Keratinocyte (primary cell): ENCODE measurements around the gene CELSR3. TPM values are rescaled to one million over a fixed set of nuclear protein-coding genes. Genes with fewer than 3 reads are reported as not detected.

Experiments used
- DNase-seq: peaks from one replicate; pipeline ENCODE4 v3.0.0-alpha.2; 2011; ENCODE audit warnings: low read depth, missing footprints, low spot score
- FAIRE-seq: peaks from 2 replicates; lab custom pipeline; 2011; peaks lifted over from hg19 to GRCh38; lab: Jason Lieb, UNC
- H2AFZ ChIP-seq: 2 replicates; pipeline ENCODE4 v1.6.0; 2012; ENCODE audit warnings: low read length, control low read depth, inconsistent platforms; ENCODE audit not compliant: control insufficient read depth
- H3K27ac ChIP-seq: 2 replicates; pipeline ENCODE4 v1.5.1; 2011; ENCODE audit warnings: low read length; ENCODE audit not compliant: control insufficient read depth, insufficient read depth
- H3K27me3 ChIP-seq: 3 replicates; pipeline ENCODE4 v1.6.0; 2011; ENCODE audit warnings: low read length; ENCODE audit not compliant: control insufficient read depth, insufficient read depth; ENCODE audit errors: extremely low read depth
- H3K36me3 ChIP-seq, 2 experiments: 2 replicates in 1 of 2; 3 replicates in 1 of 2; pipeline ENCODE4 v1.5.1; 2011; ENCODE audit warnings: low read length in 2 of 2, mild to moderate bottlenecking in 1 of 2; ENCODE audit not compliant: control insufficient read depth in 2 of 2, insufficient read depth in 2 of 2; ENCODE audit errors: extremely low read depth in 1 of 2
- H3K4me1 ChIP-seq: 3 replicates; pipeline ENCODE4 v1.5.1; 2011; ENCODE audit warnings: low read length; ENCODE audit not compliant: control insufficient read depth, insufficient read depth; ENCODE audit errors: extremely low read depth
- H3K4me2 ChIP-seq: 3 replicates; pipeline ENCODE4 v1.6.0; 2011; ENCODE audit warnings: low read depth, low read length; ENCODE audit not compliant: control insufficient read depth, insufficient read depth; ENCODE audit errors: extremely low read depth
- H3K4me3 ChIP-seq, 3 experiments: fragments of 200-600 bp in 1 of 3; sonication (generic) in 1 of 3; 2 replicates in 2 of 3; 3 replicates in 1 of 3; pipeline ENCODE4 v1.5.1; 2011 to 2016; ENCODE audit warnings: low read length in 3 of 3, mild to moderate bottlenecking in 3 of 3, control low read depth in 2 of 3, inconsistent platforms in 1 of 3, low read depth in 1 of 3, mixed read lengths in 1 of 3, mixed run types in 1 of 3, moderate library complexity in 1 of 3; ENCODE audit not compliant: control insufficient read depth in 2 of 3, insufficient read depth in 2 of 3; ENCODE audit errors: extremely low read depth in 1 of 3
- H3K79me2 ChIP-seq: 2 replicates; pipeline ENCODE4 v1.6.0; 2012; ENCODE audit warnings: low read length; ENCODE audit not compliant: control insufficient read depth, insufficient read depth
- H3K9ac ChIP-seq: 3 replicates; pipeline ENCODE4 v1.6.0; 2011; ENCODE audit warnings: low read length; ENCODE audit not compliant: control insufficient read depth, insufficient read depth; ENCODE audit errors: extremely low read depth
- H3K9me1 ChIP-seq: 3 replicates; pipeline ENCODE4 v1.6.0; 2011; ENCODE audit warnings: low read length; ENCODE audit not compliant: control insufficient read depth, insufficient read depth; ENCODE audit errors: extremely low read depth
- H3K9me3 ChIP-seq: 2 replicates; pipeline ENCODE4 v1.5.1; 2012; ENCODE audit warnings: low read depth, low read length; ENCODE audit not compliant: control insufficient read depth
- H4K20me1 ChIP-seq: 3 replicates; pipeline ENCODE4 v1.6.0; 2011; ENCODE audit warnings: low read length; ENCODE audit not compliant: control insufficient read depth, insufficient read depth; ENCODE audit errors: extremely low read depth
- EZH2 ChIP-seq: IDR thresholded peaks from one replicate; pipeline ENCODE4 v1.6.1; 2012; ENCODE audit warnings: inconsistent platforms, mild to moderate bottlenecking, low read length, moderate library complexity
- dilution Hi-C: fragments of 300-500 bp; cut with MboI; formaldehyde crosslinking; loops from one replicate; pipeline ENCODE4 v1.7.0; 2020; ENCODE audit warnings: low sequenced_read_pairs; ENCODE audit not compliant: extremely low pct_ligation_motif_present
- polyA plus RNA-seq, 5 experiments: library from polyadenylated mRNA; depleted of rRNA in 3 of 5; stranded (reverse) in 3 of 5; stranded (forward) in 1 of 5; unstranded in 1 of 5; fragments of >200 nt; gene quantifications; 1 replicate in 1 of 5; 2 replicates in 3 of 5; 3 replicates in 1 of 5; pipeline versions ENCODE4 v1.2.1 to v1.2.3, GENCODE V29; 2011 to 2012; ENCODE audit warnings: missing spikeins in 2 of 5, low read depth in 1 of 5, low replicate concordance in 1 of 5
- TF ChIP-seq, protein P1 (sequence below), 3 experiments: IDR thresholded peaks in 1 of 3; conservative IDR thresholded peaks in 1 of 3; optimal IDR thresholded peaks in 1 of 3; 2 replicates in 2 of 3; 3 replicates in 1 of 3; pipeline versions ENCODE3 to v1.5.1; 2011; ENCODE audit warnings: low read length in 3 of 3, mild to moderate bottlenecking in 3 of 3, moderate library complexity in 2 of 3, control low read depth in 1 of 3, inconsistent platforms in 1 of 3; ENCODE audit not compliant: insufficient read depth in 2 of 3; ENCODE audit errors: extremely low read depth in 1 of 3

CELSR3 gene
- polyA plus RNA-seq, 1 donor (not counting 4 experiments of a cell fraction or from before 2014, with no cell fraction given), result 0.25 TPM

DNA sequence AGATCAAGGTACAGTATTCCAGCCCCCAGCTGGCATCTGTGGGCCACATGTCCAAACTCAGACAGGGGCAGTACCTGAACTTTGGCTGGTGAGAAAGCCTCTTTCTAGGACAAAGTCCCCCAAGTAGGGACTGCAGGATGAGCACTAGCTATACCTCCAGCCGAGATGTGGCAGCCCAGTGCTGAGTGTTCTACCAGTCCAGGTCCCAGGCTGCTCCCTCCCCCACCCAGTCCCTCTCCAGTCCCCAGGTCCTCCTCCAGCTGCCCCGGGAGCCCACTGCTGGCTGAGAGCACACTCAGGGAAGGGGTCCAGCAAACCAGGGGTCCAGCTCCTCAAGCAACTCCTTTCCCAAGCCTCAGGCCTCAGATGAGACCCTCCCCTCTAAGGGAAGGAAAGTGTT, 28.9 kb downstream of the CELSR3 start:
- peaks cover 13% of the 10 kb centered on the region for H3K79me2 ChIP-seq
- H3K27me3 ChIP-seq, result no peaks in the 10 kb centered on the region
- dilution Hi-C loops, result no loop called here
- H4K20me1 ChIP-seq, result peaks cover 2% of the 10 kb centered on the region
- no peaks in the 10 kb centered on the region for H3K9me3 ChIP-seq
- H3K36me3 ChIP-seq, result peaks cover 24 to 30% of the 10 kb centered on the region in 2 experiments
- peaks cover 11% of the 10 kb centered on the region for H3K4me1 ChIP-seq
- no peak overlapping the region for H3K27ac ChIP-seq
- H2AFZ ChIP-seq, result no peak overlapping the region
- DNase-seq (no peak), FAIRE-seq (no peak)
- peaks cover 2% of the 10 kb centered on the region for H3K9me1 ChIP-seq
- H3K4me2 ChIP-seq, result peak overlapping the region; percentile 92
- H3K4me3 ChIP-seq, result peak overlapping the region in 1 of 3 experiments; percentile 93
- no peak for TF ChIP-seq EZH2
- TF ChIP-seq, protein P1, sequence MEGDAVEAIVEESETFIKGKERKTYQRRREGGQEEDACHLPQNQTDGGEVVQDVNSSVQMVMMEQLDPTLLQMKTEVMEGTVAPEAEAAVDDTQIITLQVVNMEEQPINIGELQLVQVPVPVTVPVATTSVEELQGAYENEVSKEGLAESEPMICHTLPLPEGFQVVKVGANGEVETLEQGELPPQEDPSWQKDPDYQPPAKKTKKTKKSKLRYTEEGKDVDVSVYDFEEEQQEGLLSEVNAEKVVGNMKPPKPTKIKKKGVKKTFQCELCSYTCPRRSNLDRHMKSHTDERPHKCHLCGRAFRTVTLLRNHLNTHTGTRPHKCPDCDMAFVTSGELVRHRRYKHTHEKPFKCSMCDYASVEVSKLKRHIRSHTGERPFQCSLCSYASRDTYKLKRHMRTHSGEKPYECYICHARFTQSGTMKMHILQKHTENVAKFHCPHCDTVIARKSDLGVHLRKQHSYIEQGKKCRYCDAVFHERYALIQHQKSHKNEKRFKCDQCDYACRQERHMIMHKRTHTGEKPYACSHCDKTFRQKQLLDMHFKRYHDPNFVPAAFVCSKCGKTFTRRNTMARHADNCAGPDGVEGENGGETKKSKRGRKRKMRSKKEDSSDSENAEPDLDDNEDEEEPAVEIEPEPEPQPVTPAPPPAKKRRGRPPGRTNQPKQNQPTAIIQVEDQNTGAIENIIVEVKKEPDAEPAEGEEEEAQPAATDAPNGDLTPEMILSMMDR (optimal IDR thresholded peaks at IDR 0.05 in 1 of 3, IDR thresholded peaks at IDR 0.05 in 1 of 3, conservative IDR thresholded peaks at IDR 0.05 in 1 of 3; ENCODE audit: extremely low read depth in 1 of 3, insufficient read depth in 2 of 3, low read length in 3 of 3), result no peak
- peak overlapping the region; percentile 72 for H3K9ac ChIP-seq

DNA sequence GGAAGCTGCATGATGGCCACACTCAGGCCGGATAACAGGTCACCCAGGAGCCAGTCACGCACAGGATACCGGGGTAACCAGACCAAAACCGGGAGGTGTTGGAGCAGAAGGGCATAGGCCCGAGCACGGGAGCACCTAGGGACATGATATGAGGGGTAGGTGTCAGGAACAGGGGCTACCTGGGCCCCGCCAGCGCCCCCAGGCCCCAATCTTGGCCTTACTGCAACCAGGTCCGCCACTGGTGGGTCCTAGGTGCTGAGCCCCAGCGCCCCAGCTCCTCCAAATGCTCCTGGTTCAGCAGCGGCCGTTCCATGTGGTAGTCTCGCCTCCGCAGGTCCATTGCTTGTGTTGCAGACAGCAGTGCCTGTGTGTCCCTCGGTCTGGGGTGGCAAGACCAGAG, 29.4 kb downstream of the CELSR3 start:
- no peak for FAIRE-seq
- dilution Hi-C loops, result no loop called here
- no peak for TF ChIP-seq EZH2
- TF ChIP-seq, protein P1 (optimal IDR thresholded peaks at IDR 0.05 in 1 of 3, IDR thresholded peaks at IDR 0.05 in 1 of 3, conservative IDR thresholded peaks at IDR 0.05 in 1 of 3; ENCODE audit: extremely low read depth in 1 of 3, insufficient read depth in 2 of 3, low read length in 3 of 3), result no peak

More for the DNA sequence above, 29.4 kb downstream of the CELSR3 start:
- Histone ChIP-seq H3K79me2 (peaks cover 13% of the 10 kb centered on the region), H3K27me3 (no peaks in the 10 kb centered on the region), H4K20me1 (peaks cover 2% of the 10 kb centered on the region), H2AFZ (no peak overlapping the region), H3K27ac (no peak overlapping the region), H3K4me3 (no peak overlapping the region), H3K9ac (no peak overlapping the region), H3K9me3 (no peaks in the 10 kb centered on the region), H3K9me1 (peaks cover 2% of the 10 kb centered on the region), H3K36me3 (peaks cover 28 to 33% of the 10 kb centered on the region in 2 experiments), H3K4me1 (peaks cover 11% of the 10 kb centered on the region), H3K4me2 (no peak overlapping the region)
- no peak for DNase-seq
